ENCODE measurements around the gene TMEM150C.
"Not testable (repeated sequence)": the region's sequence is repeated elsewhere in the genome, so short reads cannot be mapped to it uniquely, and the experiment has no call there.

Gene TMEM150C

GRCh38 chr4:82510216-82510615 is 51.6 kb downstream of the TMEM150C start:
- no peak for DNase-seq

DNA sequence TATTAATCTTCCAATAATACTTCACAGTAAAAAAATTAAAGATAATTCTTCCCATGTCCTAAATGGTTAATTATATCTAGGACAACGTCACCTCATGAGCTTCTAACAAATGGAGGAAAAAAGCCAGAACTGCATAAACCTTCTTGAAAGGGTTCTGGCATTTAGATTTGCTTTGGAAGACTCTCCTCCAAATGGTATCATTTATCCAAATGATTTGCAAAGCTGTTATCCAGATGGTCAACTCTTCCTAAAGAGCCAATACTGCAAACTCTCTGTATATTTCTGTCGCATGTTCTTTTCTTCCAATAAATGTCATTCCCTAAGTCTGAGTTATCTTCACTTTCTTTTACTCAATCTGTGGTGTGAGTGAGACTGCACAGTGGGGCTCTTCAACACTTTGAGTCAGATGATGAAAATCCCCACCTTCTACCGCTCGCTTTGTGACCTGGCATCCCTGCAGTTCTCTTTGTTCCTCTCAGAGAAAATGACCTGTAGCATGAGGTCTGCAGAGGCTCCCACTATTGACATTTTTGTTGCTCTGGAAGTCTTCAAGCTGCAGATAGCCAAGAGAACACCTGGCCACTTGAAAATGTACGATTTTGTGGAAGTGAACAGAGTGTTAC is 52.9 kb downstream of the TMEM150C start:
- DNase-seq, result no peak

- DNase-seq, result no peak
These were observed 53.8 kb downstream of the TMEM150C start for GRCh38 chr4:82508011-82508410.

- DNase-seq, result no peak
These were observed 60.7 kb downstream of the TMEM150C start for GRCh38 chr4:82501154-82501442.

GRCh38 chr4:82500435-82501153 is 61.2 kb downstream of the TMEM150C start:
- peak; percentile 93 for DNase-seq

- DNase-seq, result peak; percentile 13
These were observed 61.9 kb downstream of the TMEM150C start for GRCh38 chr4:82499738-82500434.

DNA sequence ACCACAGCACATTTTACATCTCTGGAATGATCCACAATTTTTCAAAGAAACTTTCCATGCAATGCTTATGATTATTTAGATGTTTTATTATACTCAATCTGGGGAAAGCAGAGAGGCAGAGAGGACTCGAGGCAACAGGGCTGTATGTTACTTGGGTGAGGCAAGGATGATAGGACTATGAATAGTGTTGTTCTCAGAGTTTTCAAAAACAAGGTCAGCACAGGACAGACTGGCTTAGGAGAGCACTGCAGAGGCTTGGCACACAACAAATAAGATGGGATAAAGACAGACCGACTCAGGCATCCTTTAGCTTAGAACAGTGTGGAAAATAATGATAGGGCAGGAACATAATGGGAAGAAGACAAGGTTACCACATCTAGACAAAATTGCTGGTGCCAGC is 65.4 kb downstream of the TMEM150C start:
- DNase-seq, result no peak

GRCh38 chr4:82495666-82496065 is 66.1 kb downstream of the TMEM150C start:
- no peak for DNase-seq

- no peak for DNase-seq
These were observed 67.9 kb downstream of the TMEM150C start for GRCh38 chr4:82493721-82494425.

DNA sequence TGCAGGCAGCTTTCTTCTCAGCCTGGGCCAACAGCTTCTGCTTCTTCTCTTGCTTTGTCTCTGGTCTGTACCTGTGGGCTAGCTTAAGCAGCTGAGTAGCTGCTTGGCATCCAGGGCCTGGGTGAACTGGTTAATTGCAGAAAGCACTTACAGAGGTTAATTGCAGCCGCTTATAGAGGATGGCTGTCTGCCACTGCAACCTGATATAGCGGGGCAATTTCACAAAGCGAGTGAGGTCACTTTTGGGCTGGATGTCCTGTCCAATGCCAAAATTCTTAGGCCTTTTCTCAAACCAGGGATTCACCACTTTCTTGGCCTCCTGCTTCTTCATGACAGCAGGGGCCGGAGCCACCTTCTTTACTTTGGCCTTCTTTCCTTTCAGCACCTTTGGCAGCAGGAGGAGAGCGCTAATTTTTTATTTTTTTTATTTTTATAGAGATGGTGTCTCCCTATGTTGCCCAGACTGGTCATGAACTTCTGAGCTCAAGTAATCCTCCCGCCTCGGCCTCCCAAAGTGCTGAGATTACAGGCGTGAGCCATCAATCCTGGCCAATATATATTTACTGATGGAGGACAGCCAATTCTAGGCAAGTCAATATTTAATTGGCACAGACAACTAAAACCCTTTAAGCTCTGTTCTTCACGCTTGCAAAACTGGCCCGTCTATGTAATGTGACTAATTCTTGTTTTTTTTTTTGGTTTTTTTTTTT is 70.4 kb downstream of the TMEM150C start:
- peak; percentile 66 for DNase-seq

GRCh38 chr4:82489987-82490386 is 71.8 kb downstream of the TMEM150C start:
- DNase-seq, result no peak

- no peak for DNase-seq
These were observed 72.7 kb downstream of the TMEM150C start for GRCh38 chr4:82489076-82489475.

DNA sequence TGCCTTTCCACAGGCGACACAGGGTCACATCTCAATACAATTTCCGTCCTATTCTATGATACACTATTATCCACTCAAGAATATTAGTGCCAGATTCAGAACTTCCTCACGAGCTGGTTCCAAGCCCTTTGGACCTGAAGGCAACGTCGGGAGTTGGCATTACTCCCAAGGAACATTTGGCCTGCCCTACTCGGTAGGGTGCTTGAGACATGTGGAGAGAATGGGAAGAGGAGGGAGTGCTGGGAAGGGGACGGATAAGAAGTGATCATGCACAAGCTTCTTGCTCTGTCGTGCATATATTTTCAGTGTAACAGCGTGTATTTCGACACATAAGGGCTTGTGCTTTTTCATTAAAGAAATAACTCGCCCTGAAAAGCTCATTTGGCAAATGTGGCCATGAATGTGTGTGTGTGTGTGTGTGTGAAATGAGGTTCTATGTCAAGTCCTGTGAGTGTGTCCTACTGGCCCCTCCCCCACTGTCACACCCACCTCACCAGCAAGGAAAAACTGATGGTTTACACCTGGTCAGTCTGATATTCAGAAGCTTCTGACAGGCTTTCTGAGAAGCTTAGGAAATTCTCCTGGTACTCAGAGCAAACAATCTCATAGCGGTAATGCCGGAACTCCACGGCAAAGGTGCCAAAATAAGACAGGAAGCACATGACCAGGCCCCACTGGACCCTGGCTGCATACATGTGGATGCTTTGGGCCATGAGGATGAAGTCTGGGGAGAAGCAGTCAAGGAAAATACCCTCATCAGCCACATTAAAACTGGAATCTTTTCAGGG is 76.6 kb downstream of the TMEM150C start:
- DNase-seq, result no peak

DNA sequence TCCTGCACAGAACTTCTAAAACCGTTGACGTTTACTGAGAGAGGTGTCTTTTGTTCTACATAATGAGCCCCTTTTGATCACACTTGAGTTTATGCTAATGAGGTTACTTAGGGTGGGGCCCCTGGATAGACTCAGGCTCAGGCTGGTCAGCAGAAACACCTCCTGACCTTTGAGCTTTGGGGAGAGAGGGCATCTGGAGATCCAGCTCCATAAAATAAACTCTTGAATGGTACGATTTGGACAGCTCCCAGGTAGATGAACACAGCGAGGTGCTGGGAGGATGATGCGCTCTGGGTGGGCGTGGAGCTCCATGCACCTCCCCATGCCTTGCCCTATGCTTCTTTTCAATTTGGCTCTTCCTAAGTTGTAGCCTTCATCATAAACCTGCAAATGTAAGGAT is 79.4 kb downstream of the TMEM150C start:
- DNase-seq, result no peak

DNA sequence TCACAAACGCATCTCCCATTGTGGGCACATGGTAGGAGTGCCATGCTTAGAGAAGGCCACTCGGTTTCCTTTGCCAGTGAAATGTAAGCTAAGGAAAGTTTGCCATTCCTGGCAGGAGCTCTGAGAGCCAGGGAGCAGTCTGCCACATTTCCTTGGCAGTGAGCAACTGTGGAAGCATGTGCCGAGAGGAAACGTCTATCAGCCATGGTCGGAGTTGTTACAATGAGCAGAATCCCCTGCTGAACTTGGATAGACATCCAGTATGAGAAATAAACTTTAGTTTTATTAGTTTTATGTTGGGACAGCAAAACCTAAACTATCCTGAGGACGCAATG is 80.3 kb downstream of the TMEM150C start:
- DNase-seq, result no peak

- DNase-seq, result no peak
These were observed 80.8 kb downstream of the TMEM150C start for GRCh38 chr4:82480771-82481505.

DNA sequence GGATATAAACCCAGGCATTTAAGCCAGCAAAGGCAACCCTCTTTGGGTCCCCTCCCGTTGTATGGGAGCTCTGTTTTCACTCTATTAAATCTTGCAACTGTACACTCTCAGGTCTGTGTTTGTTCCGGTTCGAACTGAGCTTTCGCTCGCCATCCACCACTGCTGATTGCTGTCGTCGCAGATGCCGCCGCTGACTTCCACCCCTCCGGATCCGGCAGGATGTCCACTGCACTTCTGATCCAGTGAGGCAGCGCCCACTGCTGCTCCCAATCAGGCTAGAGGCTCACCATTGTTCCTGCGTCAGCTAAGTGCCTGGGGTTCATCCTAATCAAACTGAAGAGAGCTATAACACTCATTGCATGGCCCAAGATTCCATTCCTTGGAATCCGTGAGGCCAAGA is 82.2 kb downstream of the TMEM150C start:
- DNase-seq, result no peak

- DNase-seq, result not testable (repeated sequence)
These were observed 84.3 kb downstream of the TMEM150C start for GRCh38 chr4:82477469-82477868.

GRCh38 chr4:82475931-82476330 is 85.9 kb downstream of the TMEM150C start:
- not testable (repeated sequence) for DNase-seq

GRCh38 chr4:82473621-82474164 is 88.1 kb downstream of the TMEM150C start:
- no peak for DNase-seq

DNA sequence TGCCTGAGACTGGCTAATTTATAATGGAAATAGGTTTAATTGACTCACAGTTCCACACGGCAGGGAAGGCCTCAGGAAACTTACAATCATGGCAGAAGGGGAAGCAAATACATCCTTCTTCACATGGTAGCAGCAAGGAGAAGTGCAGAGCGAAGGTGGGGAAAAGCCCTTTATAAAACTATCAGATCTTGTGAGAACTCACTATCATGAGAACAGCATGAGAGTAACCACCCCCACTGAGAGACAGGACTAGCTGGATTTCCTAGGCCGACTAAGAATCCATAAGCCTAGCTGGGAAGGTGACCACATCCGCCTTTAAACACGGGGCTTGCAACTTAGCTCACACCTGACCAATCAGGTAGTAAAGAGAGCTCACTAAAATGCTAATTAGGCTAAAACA is 88.7 kb downstream of the TMEM150C start:
- DNase-seq, result not testable (repeated sequence)
